ENCODE data around the gene LMF2. TPM values are rescaled to one million over a fixed set of nuclear protein-coding genes. Genes with fewer than 3 reads are reported as not detected.

Gene LMF2
- total RNA-seq, 3 donors from 2014 or later (not counting 1 experiment from before 2014, with no cell fraction given) = 114 to 129 (median 122) TPM

DNA sequence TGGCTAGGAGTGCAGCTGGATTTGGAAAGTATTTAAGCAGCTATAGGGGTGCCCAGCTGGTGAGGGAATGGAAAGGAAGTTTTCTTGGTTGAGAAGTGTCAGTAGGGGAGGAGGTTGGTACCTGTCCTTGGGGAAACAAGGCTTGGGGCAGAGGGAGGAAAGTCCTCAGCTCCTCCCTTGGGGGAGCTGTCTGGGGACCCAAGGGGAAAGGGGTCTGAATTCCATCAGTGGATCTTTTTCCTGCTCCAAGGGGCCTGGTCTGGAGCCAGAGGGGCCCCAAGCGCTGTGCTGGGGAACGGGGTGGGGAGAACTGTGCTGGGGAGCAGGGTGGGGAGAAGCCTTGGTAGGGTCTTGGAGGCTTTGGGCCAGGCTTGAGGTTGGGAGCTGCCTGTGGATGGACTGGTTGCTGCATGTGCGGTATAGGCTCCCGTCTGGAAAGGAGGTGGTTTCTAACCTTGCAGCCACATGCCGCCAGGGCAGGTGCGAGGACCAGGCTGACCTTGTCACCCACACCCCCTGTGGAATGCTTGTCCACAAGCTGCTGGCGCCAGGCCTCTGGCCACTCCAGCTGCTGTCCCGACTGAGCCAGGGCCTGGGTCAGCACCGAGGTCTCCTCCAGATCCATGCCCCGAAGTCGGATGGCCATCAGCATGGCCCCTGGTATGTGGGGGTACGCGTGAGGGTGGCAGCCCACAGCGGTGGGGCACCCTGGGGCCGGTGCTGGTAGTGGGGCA, 21.3 kb upstream of the LMF2 start:
- Histone ChIP-seq H3K9me3 (ENCODE audit: control insufficient read depth, insufficient read depth, low read length) (no peaks in the 10 kb centered on the region), H3K27me3 (ENCODE audit: control insufficient read depth, insufficient read depth, low read length) (no peaks in the 10 kb centered on the region), H3K27ac (ENCODE audit: low read length) (peak overlapping the region; percentile 82), H3K4me1 (ENCODE audit: control insufficient read depth, insufficient read depth, low read length) (peaks cover 69% of the 10 kb centered on the region), H3K36me3 (ENCODE audit: control insufficient read depth, insufficient read depth, low read length) (no peaks in the 10 kb centered on the region), H3K4me3 (ENCODE audit: low read length) (peak overlapping the region; percentile 51)
- ATAC-seq = no peak
- Mint-ChIP-seq H3K4me3 (peak overlapping the region; percentile 83), H3K4me1 (peaks cover 34 to 50% of the 10 kb centered on the region in 2 donors), H3K9me3 (no peaks in the 10 kb centered on the region), H3K27ac (peak overlapping the region; percentile 84 to 91), H3K27me3 (ENCODE audit: low read depth in 2 of 2) (peaks cover 0 to 13% of the 10 kb centered on the region in 2 donors), H3K36me3 (no peaks in the 10 kb centered on the region)
- WGBS (ENCODE audit: insufficient coverage) = 75% methylated on average over 15 of the region's 15 CpGs
- intact Hi-C loops (cut with micrococcal nuclease) = loop anchor here (5.0 kb wide), 1 partner anchor 33 kb away; the partner anchor contains the start of gene SYCE3
- no peak for DNase-seq
- TF ChIP-seq, protein P1, sequence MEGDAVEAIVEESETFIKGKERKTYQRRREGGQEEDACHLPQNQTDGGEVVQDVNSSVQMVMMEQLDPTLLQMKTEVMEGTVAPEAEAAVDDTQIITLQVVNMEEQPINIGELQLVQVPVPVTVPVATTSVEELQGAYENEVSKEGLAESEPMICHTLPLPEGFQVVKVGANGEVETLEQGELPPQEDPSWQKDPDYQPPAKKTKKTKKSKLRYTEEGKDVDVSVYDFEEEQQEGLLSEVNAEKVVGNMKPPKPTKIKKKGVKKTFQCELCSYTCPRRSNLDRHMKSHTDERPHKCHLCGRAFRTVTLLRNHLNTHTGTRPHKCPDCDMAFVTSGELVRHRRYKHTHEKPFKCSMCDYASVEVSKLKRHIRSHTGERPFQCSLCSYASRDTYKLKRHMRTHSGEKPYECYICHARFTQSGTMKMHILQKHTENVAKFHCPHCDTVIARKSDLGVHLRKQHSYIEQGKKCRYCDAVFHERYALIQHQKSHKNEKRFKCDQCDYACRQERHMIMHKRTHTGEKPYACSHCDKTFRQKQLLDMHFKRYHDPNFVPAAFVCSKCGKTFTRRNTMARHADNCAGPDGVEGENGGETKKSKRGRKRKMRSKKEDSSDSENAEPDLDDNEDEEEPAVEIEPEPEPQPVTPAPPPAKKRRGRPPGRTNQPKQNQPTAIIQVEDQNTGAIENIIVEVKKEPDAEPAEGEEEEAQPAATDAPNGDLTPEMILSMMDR (IDR thresholded peaks at IDR 0.05) = no peak

- no peak for DNase-seq
- peak overlapping the region; percentile 82 for H3K27ac ChIP-seq (ENCODE audit: low read length)
- ATAC-seq = no peak
- H3K27me3 ChIP-seq (ENCODE audit: control insufficient read depth, insufficient read depth, low read length) = no peaks in the 10 kb centered on the region
- peaks cover 69% of the 10 kb centered on the region for H3K4me1 ChIP-seq (ENCODE audit: control insufficient read depth, insufficient read depth, low read length)
- peak overlapping the region; percentile 84 to 91 for H3K27ac Mint-ChIP-seq
- no peaks in the 10 kb centered on the region for H3K36me3 Mint-ChIP-seq
- intact Hi-C loops (cut with micrococcal nuclease) = loop anchor here (5.0 kb wide), 1 partner anchor 34 kb away; the partner anchor contains the start of gene SYCE3
- WGBS (ENCODE audit: insufficient coverage) = 92% methylated on average over 18 of the region's 18 CpGs
- peaks cover 6% of the 10 kb centered on the region for H3K36me3 ChIP-seq (ENCODE audit: control insufficient read depth, insufficient read depth, low read length)
- peak overlapping the region; percentile 83 for H3K4me3 Mint-ChIP-seq
- H3K9me3 ChIP-seq (ENCODE audit: control insufficient read depth, insufficient read depth, low read length) = no peaks in the 10 kb centered on the region
- H3K4me3 ChIP-seq (ENCODE audit: low read length) = no peak overlapping the region
- H3K4me1 Mint-ChIP-seq = peaks cover 32 to 47% of the 10 kb centered on the region in 2 donors
- TF ChIP-seq, protein P1 (IDR thresholded peaks at IDR 0.05) = no peak
- no peaks in the 10 kb centered on the region for H3K9me3 Mint-ChIP-seq
- peaks cover 0 to 11% of the 10 kb centered on the region in 2 donors for H3K27me3 Mint-ChIP-seq (ENCODE audit: low read depth in 2 of 2)
These were observed 20.6 kb upstream of the LMF2 start for GRCh38 chr22:50527921-50528681.

DNA sequence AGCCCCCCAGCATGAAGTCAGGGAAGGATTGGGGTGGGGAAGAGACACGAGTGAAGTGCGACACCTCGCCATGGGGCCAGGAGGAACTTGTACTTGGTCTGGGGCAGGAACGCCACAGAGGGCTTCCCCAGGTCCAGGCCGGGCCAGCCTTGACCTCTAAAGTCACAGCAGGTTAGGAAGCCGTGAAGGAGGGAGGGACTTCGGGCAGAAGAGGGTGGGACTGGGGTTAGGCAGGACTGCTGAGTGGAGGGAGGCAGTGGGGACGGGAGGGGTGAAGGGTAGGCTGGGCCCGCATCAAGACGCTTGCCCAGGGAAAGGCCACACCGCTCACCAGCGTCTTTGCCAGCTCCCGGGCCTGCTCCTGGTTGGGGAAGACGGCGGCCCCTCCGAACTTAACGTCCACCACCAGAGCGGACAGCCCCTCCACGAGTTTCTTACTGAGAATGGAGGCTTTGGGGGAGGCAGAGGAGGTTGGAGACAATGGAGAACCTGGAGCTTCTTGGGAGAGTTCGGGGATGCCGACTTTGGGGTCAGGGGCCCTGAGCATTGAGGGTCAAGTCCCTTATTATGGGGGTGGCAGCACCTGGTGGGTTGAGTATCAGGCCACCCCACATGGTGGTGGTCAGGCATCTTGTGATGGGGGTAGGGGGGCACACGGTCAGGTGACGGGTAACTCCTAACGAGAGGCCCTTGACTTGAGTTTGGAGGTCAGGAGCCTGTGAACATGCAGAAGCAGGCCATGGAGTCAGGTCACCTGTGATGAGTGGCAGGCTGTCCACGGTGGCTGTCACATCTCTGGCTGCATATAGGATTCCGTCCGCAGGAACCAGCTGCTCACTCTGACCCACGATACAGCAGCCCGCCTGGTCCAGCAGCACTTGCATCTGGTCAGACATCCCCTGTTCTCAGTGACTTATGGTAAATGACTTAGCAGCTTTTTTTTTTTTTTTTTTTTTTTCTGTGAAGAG, 19.6 kb upstream of the LMF2 start:
- Mint-ChIP-seq H3K4me1 (peaks cover 26 to 41% of the 10 kb centered on the region in 2 donors), H3K9me3 (no peaks in the 10 kb centered on the region), H3K36me3 (no peaks in the 10 kb centered on the region), H3K27ac (peak overlapping the region; percentile 84 to 91), H3K27me3 (ENCODE audit: low read depth in 2 of 2) (peaks cover 0 to 6% of the 10 kb centered on the region in 2 donors), H3K4me3 (peak overlapping the region; percentile 83)
- TF ChIP-seq, protein P1 (IDR thresholded peaks at IDR 0.05) = no peak
- DNase-seq (peak in 1 of 2 donors; percentile 58), ATAC-seq (peak in 1 of 3 donors; percentile 3)
- no peaks in the 10 kb centered on the region for H3K27me3 ChIP-seq (ENCODE audit: control insufficient read depth, insufficient read depth, low read length)
- H3K9me3 ChIP-seq (ENCODE audit: control insufficient read depth, insufficient read depth, low read length) = no peaks in the 10 kb centered on the region
- WGBS (ENCODE audit: insufficient coverage) = 30% methylated on average over 29 of the region's 29 CpGs
- H3K4me1 ChIP-seq (ENCODE audit: control insufficient read depth, insufficient read depth, low read length) = peaks cover 65% of the 10 kb centered on the region
- peak overlapping the region; percentile 76 for H3K4me3 ChIP-seq (ENCODE audit: low read length)
- intact Hi-C loops (cut with micrococcal nuclease) = loop anchor here (5.0 kb wide), 1 partner anchor 35 kb away; the partner anchor contains the start of gene SYCE3
- peak overlapping the region; percentile 93 for H3K27ac ChIP-seq (ENCODE audit: low read length)
- H3K36me3 ChIP-seq (ENCODE audit: control insufficient read depth, insufficient read depth, low read length) = peaks cover 15% of the 10 kb centered on the region

Measured in natural killer cell (primary cell).